Caco-2 (cell line): ENCODE data around the gene PITPNM2. TPM values are rescaled to one million over a fixed set of nuclear protein-coding genes. Genes with fewer than 3 reads are reported as not detected.

Experiments used
- BruUV-seq: library from RNA; stranded (reverse); fragments of 400-500 nt; replicated peaks from 2 replicates; lab custom pipeline; 2021; lab: Mats Ljungman, UMichigan
- CTCF ChIA-PET: fragments of 300-600 bp; sonication (Branson Sonifier 250); formaldehyde crosslinking; loops from one replicate; lab custom pipeline; 2022; ENCODE audit warnings: antibody characterized with exemption; lab: Charles Lee
- POLR2A ChIA-PET: fragments of 300-600 bp; sonication (Branson Sonifier 250); formaldehyde crosslinking; loops from one replicate; lab custom pipeline; 2022; ENCODE audit warnings: antibody characterized with exemption; lab: Charles Lee
- DNase-seq, 2 experiments: peaks; one replicate each; pipeline versions ENCODE4 v3.0.0 to v3.0.0-alpha.2; 2020 to 2022
- H3K27me3 ChIP-seq: replicated peaks from 2 replicates; pipeline ENCODE4 v1.6.0; 2011; ENCODE audit warnings: low read length; ENCODE audit not compliant: control insufficient read depth, insufficient read depth
- H3K36me3 ChIP-seq: 2 replicates; pipeline ENCODE4 v1.5.1; 2011; ENCODE audit warnings: low read length; ENCODE audit not compliant: control insufficient read depth, insufficient read depth
- H3K4me1 ChIP-seq: fragments of 250-450 bp; sonication (Bioruptor Pico); 2 replicates; pipeline ENCODE4 v1.5.1; 2020; ENCODE audit warnings: mild to moderate bottlenecking
- H3K4me3 ChIP-seq: 2 replicates; pipeline ENCODE4 v1.5.1; 2011; ENCODE audit warnings: low read depth, mild to moderate bottlenecking, control low read depth, low read length
- H3K9me3 ChIP-seq: fragments of 250-450 bp; sonication (Bioruptor Pico); 2 replicates; pipeline ENCODE4 v1.5.1; 2020; ENCODE audit warnings: mild to moderate bottlenecking, moderate library complexity
- H3K27ac Mint-ChIP-seq: one replicate; pipeline ENCODE4 v1.8.0; 2022; ENCODE audit warnings: mixed read lengths; ENCODE audit not compliant: unreplicated experiment
- H3K27me3 Mint-ChIP-seq: one replicate; pipeline ENCODE4 v1.8.0; 2022; ENCODE audit warnings: mixed read lengths; ENCODE audit not compliant: insufficient read depth, unreplicated experiment
- H3K36me3 Mint-ChIP-seq: one replicate; pipeline ENCODE4 v1.8.0; 2022; ENCODE audit warnings: mild to moderate bottlenecking, mixed read lengths; ENCODE audit not compliant: insufficient read depth, unreplicated experiment
- H3K4me1 Mint-ChIP-seq: one replicate; pipeline ENCODE4 v1.8.0; 2022; ENCODE audit warnings: low read depth, mixed read lengths; ENCODE audit not compliant: unreplicated experiment
- H3K4me3 Mint-ChIP-seq: one replicate; pipeline ENCODE4 v1.8.0; 2022; ENCODE audit warnings: mild to moderate bottlenecking, moderate library complexity, mixed read lengths; ENCODE audit not compliant: unreplicated experiment
- H3K9me3 Mint-ChIP-seq: one replicate; pipeline ENCODE4 v1.8.0; 2022; ENCODE audit warnings: mixed read lengths; ENCODE audit not compliant: unreplicated experiment
- intact Hi-C: fragments of 100-400 bp; cut with micrococcal nuclease; formaldehyde crosslinking; loops from one replicate; pipeline ENCODE4 v1.10.0; 2022; ENCODE audit not compliant: unreplicated experiment
- total RNA-seq: library from RNA; stranded (reverse); gene quantifications from 2 replicates; pipeline ENCODE4 v1.2.3, GENCODE V29; 2022
- TF ChIP-seq, protein P1 (sequence below), 2 experiments: fragments of 200-600 bp in 1 of 2; IDR thresholded peaks; 1 replicate in 1 of 2; 2 replicates in 1 of 2; pipeline versions ENCODE4 v1.5.1 to v1.8.0; 2011 to 2022; ENCODE audit warnings: antibody characterized with exemption in 1 of 2, control low read depth in 1 of 2, inconsistent platforms in 1 of 2, low read depth in 1 of 2, low read length in 1 of 2, mild to moderate bottlenecking in 1 of 2, moderate library complexity in 1 of 2; ENCODE audit not compliant: insufficient read depth in 1 of 2, severe bottlenecking in 1 of 2, unreplicated experiment in 1 of 2

The PITPNM2 gene
- total RNA-seq, 1 experiment from 2014 or later: 10.6 TPM

DNA sequence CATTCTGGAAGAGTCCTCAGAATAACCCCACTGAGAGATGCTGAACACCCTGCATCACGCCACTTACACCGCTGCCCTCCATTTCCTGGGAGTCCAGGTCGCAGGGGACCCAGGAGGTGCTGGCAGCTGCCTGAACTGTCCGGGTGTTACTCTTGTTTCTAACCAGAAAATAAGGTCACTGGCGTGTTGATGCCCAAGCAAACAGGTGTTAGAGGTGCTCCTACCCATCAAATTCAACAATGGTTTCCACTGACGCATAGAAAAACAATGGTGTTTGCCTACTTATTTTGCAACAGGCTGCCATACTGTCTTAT is 23.8 kb downstream of the PITPNM2 start:
- Histone ChIP-seq H3K4me3 (no peak overlapping the region), H3K4me1 (peaks cover 17% of the 10 kb centered on the region), H3K36me3 (no peaks in the 10 kb centered on the region), H3K9me3 (no peaks in the 10 kb centered on the region), H3K27me3 (no peaks in the 10 kb centered on the region)
- ChIA-PET CTCF (interaction anchor here (0.5 to 1.1 kb wide), 2 partner anchors 177 to 364 kb away, joined by 3 read pairs; no protein-coding TSS in a partner anchor), POLR2A (interaction anchor here (0.5 kb wide), 1 partner anchor 111 kb away, joined by 4 read pairs; no protein-coding TSS in a partner anchor)
- no peaks in the 10 kb centered on the region for H3K27me3 Mint-ChIP-seq
- peaks cover 10% of the 10 kb centered on the region for H3K4me1 Mint-ChIP-seq
- BruUV-seq: no TSS peak
- TF ChIP-seq, protein P1, sequence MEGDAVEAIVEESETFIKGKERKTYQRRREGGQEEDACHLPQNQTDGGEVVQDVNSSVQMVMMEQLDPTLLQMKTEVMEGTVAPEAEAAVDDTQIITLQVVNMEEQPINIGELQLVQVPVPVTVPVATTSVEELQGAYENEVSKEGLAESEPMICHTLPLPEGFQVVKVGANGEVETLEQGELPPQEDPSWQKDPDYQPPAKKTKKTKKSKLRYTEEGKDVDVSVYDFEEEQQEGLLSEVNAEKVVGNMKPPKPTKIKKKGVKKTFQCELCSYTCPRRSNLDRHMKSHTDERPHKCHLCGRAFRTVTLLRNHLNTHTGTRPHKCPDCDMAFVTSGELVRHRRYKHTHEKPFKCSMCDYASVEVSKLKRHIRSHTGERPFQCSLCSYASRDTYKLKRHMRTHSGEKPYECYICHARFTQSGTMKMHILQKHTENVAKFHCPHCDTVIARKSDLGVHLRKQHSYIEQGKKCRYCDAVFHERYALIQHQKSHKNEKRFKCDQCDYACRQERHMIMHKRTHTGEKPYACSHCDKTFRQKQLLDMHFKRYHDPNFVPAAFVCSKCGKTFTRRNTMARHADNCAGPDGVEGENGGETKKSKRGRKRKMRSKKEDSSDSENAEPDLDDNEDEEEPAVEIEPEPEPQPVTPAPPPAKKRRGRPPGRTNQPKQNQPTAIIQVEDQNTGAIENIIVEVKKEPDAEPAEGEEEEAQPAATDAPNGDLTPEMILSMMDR (IDR thresholded peaks at IDR 0.05; ENCODE audit: insufficient read depth in 1 of 2, low read depth in 1 of 2, low read length in 1 of 2, severe bottlenecking in 1 of 2, unreplicated experiment in 1 of 2): no peak
- DNase-seq: no peak
- no peaks in the 10 kb centered on the region for H3K36me3 Mint-ChIP-seq
- peak overlapping the region; percentile 88 for H3K27ac Mint-ChIP-seq
- H3K4me3 Mint-ChIP-seq: no peak overlapping the region
- no peaks in the 10 kb centered on the region for H3K9me3 Mint-ChIP-seq
- intact Hi-C loops: no loop called here

DNA sequence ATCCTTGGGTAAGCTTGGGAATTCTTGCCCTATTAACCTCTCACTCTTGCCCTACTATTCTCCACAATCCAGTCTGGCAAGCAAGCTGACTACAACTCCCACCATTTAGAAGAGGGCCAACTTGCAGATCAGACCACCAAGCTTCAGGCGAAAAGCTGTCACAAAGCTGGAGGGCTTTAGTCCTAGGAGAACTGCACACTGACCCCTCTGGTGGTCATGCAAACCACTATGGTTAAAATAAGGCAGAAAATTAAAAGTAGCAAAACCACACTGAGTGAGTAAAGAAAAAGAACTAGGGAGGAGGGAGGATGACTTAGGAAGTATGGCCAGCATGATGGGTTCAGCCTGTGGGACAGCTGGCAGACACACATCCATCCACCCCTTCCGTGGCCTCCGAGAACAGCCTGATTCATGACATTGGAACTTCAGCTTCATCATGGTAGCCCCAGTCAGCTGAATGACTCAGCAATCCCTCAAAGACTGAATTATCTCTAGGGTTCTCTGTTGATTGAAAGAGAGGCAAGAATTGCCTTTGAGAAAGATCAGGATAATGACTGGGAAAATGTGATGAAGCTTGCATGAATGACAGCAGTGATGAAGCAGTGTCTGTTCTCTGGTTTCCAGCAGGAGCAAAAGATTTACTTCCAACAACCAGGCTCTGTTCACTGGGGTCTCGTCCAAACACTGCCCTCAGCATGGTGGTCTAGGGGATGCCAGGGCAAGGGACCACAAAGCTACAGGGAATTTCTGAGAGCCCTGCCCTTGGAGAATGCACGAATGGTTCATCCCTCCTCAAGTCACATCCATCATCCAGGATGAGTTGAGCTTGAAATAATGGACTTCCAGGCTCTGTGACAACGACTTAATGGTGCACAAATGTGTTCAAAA is 24.4 kb downstream of the PITPNM2 start:
- Histone ChIP-seq H3K4me1 (peaks cover 17% of the 10 kb centered on the region), H3K27me3 (no peaks in the 10 kb centered on the region), H3K36me3 (no peaks in the 10 kb centered on the region), H3K9me3 (no peaks in the 10 kb centered on the region), H3K4me3 (no peak overlapping the region)
- ChIA-PET CTCF (interaction anchor here (0.5 to 1.2 kb wide), 3 partner anchors 16 to 364 kb away, joined by 3 to 4 read pairs (median 3); no protein-coding TSS in a partner anchor), POLR2A (interaction anchor here (0.5 kb wide), 1 partner anchor 112 kb away, joined by 4 read pairs; no protein-coding TSS in a partner anchor)
- intact Hi-C loops: no loop called here
- DNase-seq: peak; percentile 40 to 75
- TF ChIP-seq, protein P1 (IDR thresholded peaks at IDR 0.05; ENCODE audit: insufficient read depth in 1 of 2, low read depth in 1 of 2, low read length in 1 of 2, severe bottlenecking in 1 of 2, unreplicated experiment in 1 of 2): peak in 1 of 2 experiments; percentile 23
- peak overlapping the region; percentile 88 for H3K27ac Mint-ChIP-seq
- BruUV-seq: no TSS peak
- no peaks in the 10 kb centered on the region for H3K27me3 Mint-ChIP-seq
- peaks cover 10% of the 10 kb centered on the region for H3K4me1 Mint-ChIP-seq
- no peak overlapping the region for H3K4me3 Mint-ChIP-seq
- no peaks in the 10 kb centered on the region for H3K36me3 Mint-ChIP-seq
- H3K9me3 Mint-ChIP-seq: no peaks in the 10 kb centered on the region

DNA sequence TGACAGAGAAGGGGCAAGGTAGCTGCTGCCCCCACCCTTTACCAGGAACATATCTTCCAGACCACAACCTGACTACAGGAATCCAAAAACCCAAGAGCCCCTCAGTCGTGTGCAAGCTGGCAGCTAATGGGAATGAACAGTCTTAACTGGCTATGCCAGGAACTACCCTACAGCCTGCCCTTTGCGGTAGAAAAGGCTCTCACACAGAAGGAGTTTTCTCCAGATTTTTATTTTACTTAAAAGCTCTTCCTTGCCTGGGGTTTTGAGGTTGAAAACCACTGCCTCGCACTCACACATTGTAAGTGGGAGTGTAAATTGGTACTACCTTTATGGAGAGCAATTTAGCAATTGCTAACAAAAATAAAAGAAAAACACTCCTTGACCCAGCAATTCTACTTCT is 28.3 kb downstream of the PITPNM2 start:
- CTCF ChIA-PET: no interaction called here
- H3K27me3 ChIP-seq: no peaks in the 10 kb centered on the region
- Mint-ChIP-seq H3K27ac (no peak overlapping the region), H3K9me3 (no peaks in the 10 kb centered on the region), H3K4me1 (peaks cover 10% of the 10 kb centered on the region), H3K4me3 (no peak overlapping the region), H3K27me3 (no peaks in the 10 kb centered on the region), H3K36me3 (no peaks in the 10 kb centered on the region)
- TF ChIP-seq, protein P1 (IDR thresholded peaks at IDR 0.05; ENCODE audit: insufficient read depth in 1 of 2, low read depth in 1 of 2, low read length in 1 of 2, severe bottlenecking in 1 of 2, unreplicated experiment in 1 of 2): no peak
- no peak for DNase-seq
- no peaks in the 10 kb centered on the region for H3K9me3 ChIP-seq
- H3K36me3 ChIP-seq: no peaks in the 10 kb centered on the region
- BruUV-seq: no TSS peak
- H3K4me3 ChIP-seq: no peak overlapping the region
- POLR2A ChIA-PET: no interaction called here
- peaks cover 14% of the 10 kb centered on the region for H3K4me1 ChIP-seq
- intact Hi-C loops: no loop called here
